ENCODE data around the gene RBM26.

GRCh38 chr13:79360095-79360494 is 46.0 kb downstream of the RBM26 start:
- TF ChIP-seq POLR2A (IDR thresholded peaks at IDR 0.05; ENCODE audit: low read length): no peak
- TF ChIP-seq GATA1 (IDR thresholded peaks at IDR 0.05; ENCODE audit: low read depth, low read length): no peak
